ENCODE results near the gene STAT6.

STAT6 gene

GRCh38 chr12:57046086-57046791 lies 64.9 kb downstream of the STAT6 start:
- Histone ChIP-seq H3K27ac (ENCODE audit: low read depth, low read length, poor library complexity, severe bottlenecking) (no peak overlapping the region), H3K27me3 (ENCODE audit: insufficient read depth, low read length) (no peaks in the 10 kb centered on the region), H3K9ac (ENCODE audit: low read length) (no peak overlapping the region), H3K9me2 (ENCODE audit: low read depth, low read length) (no peaks in the 10 kb centered on the region), H3K4me2 (ENCODE audit: low read length) (no peak overlapping the region), H3K4me3 (ENCODE audit: low read depth, low read length, poor library complexity, severe bottlenecking) (no peak overlapping the region), H3K9me3 (ENCODE audit: low read length) (no peaks in the 10 kb centered on the region), H4K20me1 (ENCODE audit: insufficient read depth, low read length) (no peaks in the 10 kb centered on the region), H3K36me3 (ENCODE audit: insufficient read depth, low read length) (no peaks in the 10 kb centered on the region), H3K4me1 (ENCODE audit: insufficient read depth, low read length, severe bottlenecking) (no peaks in the 10 kb centered on the region), H2AFZ (ENCODE audit: low read length) (no peak overlapping the region), H3K79me2 (ENCODE audit: insufficient read depth, low read length) (no peaks in the 10 kb centered on the region), H3F3A (ENCODE audit: insufficient read depth, low read length) (no peaks in the 10 kb centered on the region)
- TF ChIP-seq CTCF (IDR thresholded peaks at IDR 0.05; ENCODE audit: low read length), result no peak
- TF ChIP-seq EZH2 (IDR thresholded peaks at IDR 0.05; ENCODE audit: borderline replicate concordance, low read length), result no peak
